Measurements from ENCODE around the gene SPART.

DNA sequence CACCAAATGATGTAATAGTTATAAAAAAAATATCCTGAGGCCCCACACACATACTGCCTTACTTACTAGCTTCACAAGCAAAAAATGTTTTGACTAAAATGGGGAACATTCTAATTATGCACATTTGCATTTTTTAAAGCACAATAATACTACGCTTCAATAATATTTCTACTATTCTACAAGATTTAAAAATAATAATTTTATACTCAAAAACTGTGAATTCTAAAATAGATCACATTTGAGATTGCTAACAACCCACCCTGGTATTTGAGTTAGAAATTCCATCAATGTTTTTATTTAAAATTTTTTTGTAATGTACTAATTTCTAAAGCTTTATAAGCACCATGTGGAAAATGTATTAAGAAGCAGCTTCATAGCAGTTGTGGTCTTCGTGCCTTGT, 72.8 kb downstream of the SPART start:
- TF ChIP-seq EZH2 (IDR thresholded peaks at IDR 0.05; ENCODE audit: low read depth, low read length, severe bottlenecking) (no peak), POLR2A (IDR thresholded peaks at IDR 0.05; ENCODE audit: control extremely low read depth in 1 of 2, low read depth in 2 of 2, low read length in 2 of 2) (no peak), SP1 (IDR thresholded peaks at IDR 0.05; ENCODE audit: low read depth, low read length) (no peak)
- TF ChIP-seq, protein P1, sequence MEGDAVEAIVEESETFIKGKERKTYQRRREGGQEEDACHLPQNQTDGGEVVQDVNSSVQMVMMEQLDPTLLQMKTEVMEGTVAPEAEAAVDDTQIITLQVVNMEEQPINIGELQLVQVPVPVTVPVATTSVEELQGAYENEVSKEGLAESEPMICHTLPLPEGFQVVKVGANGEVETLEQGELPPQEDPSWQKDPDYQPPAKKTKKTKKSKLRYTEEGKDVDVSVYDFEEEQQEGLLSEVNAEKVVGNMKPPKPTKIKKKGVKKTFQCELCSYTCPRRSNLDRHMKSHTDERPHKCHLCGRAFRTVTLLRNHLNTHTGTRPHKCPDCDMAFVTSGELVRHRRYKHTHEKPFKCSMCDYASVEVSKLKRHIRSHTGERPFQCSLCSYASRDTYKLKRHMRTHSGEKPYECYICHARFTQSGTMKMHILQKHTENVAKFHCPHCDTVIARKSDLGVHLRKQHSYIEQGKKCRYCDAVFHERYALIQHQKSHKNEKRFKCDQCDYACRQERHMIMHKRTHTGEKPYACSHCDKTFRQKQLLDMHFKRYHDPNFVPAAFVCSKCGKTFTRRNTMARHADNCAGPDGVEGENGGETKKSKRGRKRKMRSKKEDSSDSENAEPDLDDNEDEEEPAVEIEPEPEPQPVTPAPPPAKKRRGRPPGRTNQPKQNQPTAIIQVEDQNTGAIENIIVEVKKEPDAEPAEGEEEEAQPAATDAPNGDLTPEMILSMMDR (IDR thresholded peaks at IDR 0.05; ENCODE audit: control extremely low read depth in 1 of 3, insufficient read depth in 1 of 3, low read depth in 1 of 3, low read length in 3 of 3), result no peak

Measured in H1 (cell line).